IMR-90 (cell line): Measurements from ENCODE around the gene PCCA. TPM values are rescaled to one million over a fixed set of nuclear protein-coding genes. Genes with fewer than 3 reads are reported as not detected.

Experiments used
- ATAC-seq: fragments of 200-7000 bp; cut with Tn5 transposase; 2 replicates; pipeline ENCODE4 v1.9.1; 2020; ENCODE audit warnings: low read depth, mild to moderate bottlenecking, moderate library complexity
- BruUV-seq: library from RNA; stranded (reverse); fragments of 400-500 nt; replicated peaks from 2 replicates; lab custom pipeline; 2021; lab: Mats Ljungman, UMichigan
- CTCF ChIA-PET: fragments of 300-600 bp; formaldehyde crosslinking; extraction: SDS; loops from one replicate; lab custom pipeline; 2021; ENCODE audit warnings: antibody characterized with exemption; lab: Yijun Ruan, JAX
- POLR2A ChIA-PET: fragments of 300-600 bp; sonication (Branson Sonifier 250); formaldehyde crosslinking; loops from one replicate; lab custom pipeline; 2022; ENCODE audit warnings: antibody characterized with exemption; ENCODE audit not compliant: unreplicated experiment; lab: Charles Lee
- DNase-seq: peaks from one replicate; pipeline ENCODE4 v3.0.0; 2013
- H2AFZ ChIP-seq: replicated peaks from 2 replicates; pipeline ENCODE3; 2013; ENCODE audit warnings: low read length, mild to moderate bottlenecking; ENCODE audit not compliant: poor library complexity
- H2AK5ac ChIP-seq: 2 replicates; pipeline ENCODE4 v1.6.1; 2013; ENCODE audit warnings: low read depth, low read length, inconsistent platforms
- H2AK9ac ChIP-seq: replicated peaks from 2 replicates; pipeline ENCODE3; 2013; ENCODE audit warnings: mild to moderate bottlenecking, low read depth, low read length, moderate library complexity; ENCODE audit not compliant: poor library complexity
- H2BK120ac ChIP-seq: 2 replicates; pipeline ENCODE4 v1.6.1; 2013; ENCODE audit warnings: low read depth, low read length, inconsistent platforms
- H2BK15ac ChIP-seq: 3 replicates; pipeline ENCODE4 v1.6.1; 2013; ENCODE audit warnings: low read depth, low read length, inconsistent platforms
- H2BK20ac ChIP-seq: 2 replicates; pipeline ENCODE4 v1.6.1; 2013; ENCODE audit warnings: low read depth, mild to moderate bottlenecking, inconsistent platforms, low read length, moderate library complexity
- H2BK5ac ChIP-seq: 2 replicates; pipeline ENCODE4 v1.6.1; 2013; ENCODE audit warnings: mild to moderate bottlenecking, low read depth, low read length, inconsistent platforms; ENCODE audit not compliant: poor library complexity, severe bottlenecking
- H3K14ac ChIP-seq: replicated peaks from 2 replicates; pipeline ENCODE4 v1.6.1; 2013; ENCODE audit warnings: low read depth, low read length, inconsistent platforms
- H3K18ac ChIP-seq: 2 replicates; pipeline ENCODE4 v1.6.1; 2013; ENCODE audit warnings: low read depth, low read length, control low read depth
- H3K23ac ChIP-seq: 2 replicates; pipeline ENCODE4 v1.6.1; 2013; ENCODE audit warnings: low read depth, low read length, inconsistent platforms
- H3K27ac ChIP-seq: 2 replicates; pipeline ENCODE4 v1.5.1; 2013; ENCODE audit warnings: mild to moderate bottlenecking, control low read depth, low read length; ENCODE audit not compliant: insufficient read depth
- H3K27me3 ChIP-seq: 2 replicates; pipeline ENCODE4 v1.6.1; 2013; ENCODE audit warnings: low read length; ENCODE audit not compliant: control insufficient read depth, insufficient read depth
- H3K36me3 ChIP-seq: 2 replicates; pipeline ENCODE4 v1.6.1; 2013; ENCODE audit warnings: low read length, mixed read lengths; ENCODE audit not compliant: control insufficient read depth, insufficient read depth
- H3K4ac ChIP-seq: 2 replicates; pipeline ENCODE4 v1.6.1; 2013; ENCODE audit warnings: low read depth, low read length, inconsistent platforms
- H3K4me1 ChIP-seq: 2 replicates; pipeline ENCODE4 v1.6.1; 2013; ENCODE audit warnings: low read length, mixed read lengths; ENCODE audit not compliant: control insufficient read depth, insufficient read depth
- H3K4me2 ChIP-seq: 2 replicates; pipeline ENCODE4 v1.6.1; 2013; ENCODE audit warnings: low read depth, mild to moderate bottlenecking, control low read depth, low read length, moderate library complexity
- H3K4me3 ChIP-seq: 2 replicates; pipeline ENCODE4 v1.5.1; 2013; ENCODE audit warnings: low read depth, mild to moderate bottlenecking, control low read depth, low read length, moderate library complexity; ENCODE audit not compliant: insufficient read depth
- H3K56ac ChIP-seq: 2 replicates; pipeline ENCODE4 v1.6.1; 2013; ENCODE audit warnings: low read length, inconsistent platforms; ENCODE audit not compliant: insufficient read depth; ENCODE audit errors: extremely low read depth
- H3K79me1 ChIP-seq, 2 experiments: 2 replicates each; pipeline ENCODE4 v1.6.1; 2013; ENCODE audit warnings: low read length in 2 of 2, inconsistent platforms in 1 of 2, low read depth in 1 of 2
- H3K9ac ChIP-seq: 2 replicates; pipeline ENCODE4 v1.6.1; 2013; ENCODE audit warnings: low read depth, low read length, control low read depth
- H3K9me1 ChIP-seq: 2 replicates; pipeline ENCODE4 v1.6.1; 2013; ENCODE audit warnings: low read length, inconsistent platforms; ENCODE audit not compliant: insufficient read depth
- H3K9me3 ChIP-seq: 2 replicates; pipeline ENCODE4 v1.6.1; 2013; ENCODE audit warnings: low read length; ENCODE audit not compliant: control insufficient read depth, insufficient read depth
- H4K20me1 ChIP-seq: 2 replicates; pipeline ENCODE4 v1.6.1; 2013; ENCODE audit warnings: low read length, inconsistent platforms; ENCODE audit not compliant: insufficient read depth
- H4K5ac ChIP-seq: 2 replicates; pipeline ENCODE4 v1.6.1; 2013; ENCODE audit warnings: mild to moderate bottlenecking, low read depth, low read length, control low read depth
- H4K8ac ChIP-seq, 2 experiments: 2 replicates each; pipeline ENCODE4 v1.6.1; 2013; ENCODE audit warnings: low read depth in 2 of 2, low read length in 2 of 2, control low read depth in 1 of 2, inconsistent platforms in 1 of 2
- H4K91ac ChIP-seq: 2 replicates; pipeline ENCODE4 v1.6.1; 2013; ENCODE audit warnings: low read depth, low read length, inconsistent platforms; ENCODE audit not compliant: insufficient read depth
- CEBPB ChIP-seq: IDR thresholded peaks from 2 replicates; pipeline ENCODE4 v1.6.1; 2012; ENCODE audit warnings: low read depth, low read length, improper control_type of control experiment
- RFX5 ChIP-seq: IDR thresholded peaks from 2 replicates; pipeline ENCODE4 v1.8.0; 2012; ENCODE audit warnings: low read depth, mild to moderate bottlenecking, low read length, moderate library complexity
- WGBS, 2 experiments: methylation state at CpG; one replicate each; pipeline versions ENCODE4 v1.1.5 to v1.1.7; 2013; ENCODE audit warnings: missing lambda C conversion rate in 2 of 2; ENCODE audit not compliant: insufficient read length in 1 of 2; ENCODE audit errors: extremely low coverage in 2 of 2; 5-methylcytosine and 5-hydroxymethylcytosine counted together
- dilution Hi-C: fragments of 300-500 bp; cut with HindIII; formaldehyde crosslinking; loops from one replicate; pipeline ENCODE4 v1.14.3; 2018; ENCODE audit warnings: low sequenced_read_pairs; ENCODE audit not compliant: unreplicated experiment
- in situ Hi-C: fragments of 300-500 bp; cut with MboI; formaldehyde crosslinking; loops from 3 replicates; pipeline ENCODE4 v1.14.3; 2019; ENCODE audit warnings: low sequenced_read_pairs, inconsistent platforms, mixed read lengths
- intact Hi-C: fragments of 100-400 bp; cut with micrococcal nuclease; formaldehyde crosslinking; loops from 2 replicates; pipeline ENCODE4 v1.10.0; 2022
- polyA plus RNA-seq, 3 experiments: library from polyadenylated mRNA; depleted of rRNA; stranded (reverse); fragments of >200 nt; gene quantifications; 2 replicates each; pipeline ENCODE4 v1.2.3, GENCODE V29; 2012; ENCODE audit warnings: low replicate concordance in 1 of 3
- total RNA-seq: library from RNA; depleted of rRNA; stranded (reverse); fragments of >200 nt; gene quantifications from 2 replicates; pipeline ENCODE4 v1.2.3, GENCODE V29; 2012
- TF ChIP-seq, protein P1 (sequence below): conservative IDR thresholded peaks from 2 replicates; pipeline ENCODE4 v1.5.1; 2012; ENCODE audit warnings: mild to moderate bottlenecking, low read depth, low read length, improper control_type of control experiment

Gene PCCA
- total and polyA plus RNA-seq, 2 of the 4 experiments (the other 2 are of a cell fraction): 7.6 to 24.0 TPM

DNA sequence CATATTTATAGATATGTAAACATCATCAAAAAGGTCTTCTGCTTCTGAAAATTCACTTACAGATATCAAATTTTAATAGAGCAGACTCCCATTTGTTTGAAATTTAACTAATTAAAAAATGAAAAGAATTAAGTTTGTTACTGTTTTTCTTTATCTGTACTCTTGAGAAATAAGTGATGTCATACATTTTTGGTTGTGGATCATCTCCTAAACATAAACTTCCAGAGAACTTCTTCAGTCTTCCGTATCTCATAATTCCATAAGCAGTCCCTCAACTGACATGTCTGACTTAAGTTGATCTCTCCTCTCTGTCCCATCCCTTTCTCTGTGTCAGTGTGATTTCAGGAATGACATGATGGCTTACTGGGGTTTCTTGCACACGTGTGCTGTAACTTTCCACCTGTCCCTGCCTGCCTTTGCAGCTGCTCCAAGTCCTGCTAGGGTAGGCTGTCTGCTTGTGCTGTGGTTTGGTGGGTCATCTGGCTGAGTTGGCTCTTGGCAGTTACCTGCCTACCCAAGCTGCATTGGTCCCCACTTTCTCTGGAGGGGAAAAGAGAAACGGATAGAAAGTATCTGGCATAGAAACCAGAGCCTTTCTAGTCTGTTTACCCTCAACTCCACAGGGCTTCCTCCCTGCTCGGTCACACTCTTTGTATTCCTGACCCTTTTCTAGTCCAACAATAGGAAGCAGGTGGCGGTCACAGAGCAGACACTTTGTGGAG, 372.6 kb downstream of the PCCA start:
- Histone ChIP-seq H2BK15ac (no peak overlapping the region), H2BK20ac (peak overlapping the region; percentile 11; the same call in 1 of the 2 replicates), H3K4me3 (no peak overlapping the region), H3K4me2 (no peak overlapping the region), H3K9me1 (peaks cover 5% of the 10 kb centered on the region; the same call in 1 of the 2 replicates), H3K79me1 (peaks cover 2 to 3% of the 10 kb centered on the region in 2 experiments; a peak in 2 of 4 replicates), H3K23ac (no peak overlapping the region), H4K8ac (no peak overlapping the region), H3K4ac (peak overlapping the region; percentile 14; the same call in 1 of the 2 replicates), H2AFZ (no peak overlapping the region), H3K9ac (no peak overlapping the region), H3K9me3 (no peaks in the 10 kb centered on the region), H3K14ac (0 out of 2 replicates have a peak overlapping the region, but pooled peaks have one; percentile 13), H2BK5ac (no peak overlapping the region), H2BK120ac (no peak overlapping the region), H3K27ac (no peak overlapping the region), H3K36me3 (peaks cover 1% of the 10 kb centered on the region; the same call in 1 of the 2 replicates), H3K4me1 (peaks cover 5% of the 10 kb centered on the region), H3K27me3 (no peaks in the 10 kb centered on the region), H4K5ac (no peak overlapping the region), H2AK5ac (no peak overlapping the region; the same call in 1 of the 2 replicates), H4K20me1 (no peaks in the 10 kb centered on the region), H3K18ac (peak overlapping the region; percentile 2; the same call in 1 of the 2 replicates), H3K56ac (no peak overlapping the region), H4K91ac (no peak overlapping the region), H2AK9ac (peak overlapping the region; percentile 18)
- in situ Hi-C loops (no loop called here), dilution Hi-C loops (no loop called here), intact Hi-C loops (no loop called here)
- ChIA-PET POLR2A (no interaction called here), CTCF (interaction anchor here (1.2 kb wide), 1 partner anchor 10 kb away, joined by 3 read pairs; no protein-coding TSS in a partner anchor)
- TF ChIP-seq CEBPB (peak; percentile 31; the same call in 1 of the 2 replicates), RFX5 (no peak)
- TF ChIP-seq, protein P1, sequence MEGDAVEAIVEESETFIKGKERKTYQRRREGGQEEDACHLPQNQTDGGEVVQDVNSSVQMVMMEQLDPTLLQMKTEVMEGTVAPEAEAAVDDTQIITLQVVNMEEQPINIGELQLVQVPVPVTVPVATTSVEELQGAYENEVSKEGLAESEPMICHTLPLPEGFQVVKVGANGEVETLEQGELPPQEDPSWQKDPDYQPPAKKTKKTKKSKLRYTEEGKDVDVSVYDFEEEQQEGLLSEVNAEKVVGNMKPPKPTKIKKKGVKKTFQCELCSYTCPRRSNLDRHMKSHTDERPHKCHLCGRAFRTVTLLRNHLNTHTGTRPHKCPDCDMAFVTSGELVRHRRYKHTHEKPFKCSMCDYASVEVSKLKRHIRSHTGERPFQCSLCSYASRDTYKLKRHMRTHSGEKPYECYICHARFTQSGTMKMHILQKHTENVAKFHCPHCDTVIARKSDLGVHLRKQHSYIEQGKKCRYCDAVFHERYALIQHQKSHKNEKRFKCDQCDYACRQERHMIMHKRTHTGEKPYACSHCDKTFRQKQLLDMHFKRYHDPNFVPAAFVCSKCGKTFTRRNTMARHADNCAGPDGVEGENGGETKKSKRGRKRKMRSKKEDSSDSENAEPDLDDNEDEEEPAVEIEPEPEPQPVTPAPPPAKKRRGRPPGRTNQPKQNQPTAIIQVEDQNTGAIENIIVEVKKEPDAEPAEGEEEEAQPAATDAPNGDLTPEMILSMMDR: no peak
- WGBS, 2 experiments: no CpG with 5 or more reads among the region's 5 CpGs
- DNase-seq (peak; percentile 33), ATAC-seq (peak; percentile 63)
- no TSS peak for BruUV-seq
